ENCODE measurements around the gene TNFSF9.

DNA sequence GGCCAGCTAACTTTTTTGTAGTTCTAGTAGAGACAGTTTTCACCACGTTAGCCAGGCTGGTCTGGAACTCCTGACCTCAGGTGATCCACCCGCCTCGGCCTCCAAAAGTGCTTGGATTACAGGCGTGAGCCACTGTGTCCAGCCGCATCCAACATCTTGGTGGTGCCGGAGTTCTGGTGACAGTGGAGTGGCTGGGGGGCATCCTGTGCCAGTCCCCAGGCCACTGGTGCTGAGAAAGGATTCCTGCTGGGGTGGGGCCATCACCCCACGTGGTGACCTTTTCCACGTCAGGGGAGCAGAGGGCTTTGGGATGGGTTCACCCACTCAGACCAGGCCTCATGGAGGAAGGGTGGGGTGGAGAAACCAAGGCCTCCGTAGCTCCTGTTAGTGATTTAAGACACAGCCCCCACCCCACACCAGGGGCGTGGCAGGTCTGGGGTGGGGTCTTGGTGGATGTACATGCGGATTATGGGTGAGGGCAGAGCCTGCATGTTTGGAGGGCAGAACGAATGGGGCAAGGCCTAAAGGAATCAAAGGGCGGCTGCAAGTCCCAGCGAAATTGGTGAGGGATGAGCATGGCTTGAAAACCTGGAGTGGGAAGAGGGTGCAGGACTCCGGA, 15.8 kb upstream of the TNFSF9 start:
- TF ChIP-seq CTCF (IDR thresholded peaks at IDR 0.05) (no peak), RAD21 (conservative IDR thresholded peaks at IDR 0.05 in 1 of 2, IDR thresholded peaks at IDR 0.05 in 1 of 2) (no peak), HOXA7 (CRISPR knock-in tag; IDR thresholded peaks at IDR 0.05) (no peak), EP300 (IDR thresholded peaks at IDR 0.05) (no peak), ATOH8 (CRISPR knock-in tag; IDR thresholded peaks at IDR 0.05; ENCODE audit: low read depth) (no peak), POLR2A (IDR thresholded peaks at IDR 0.05; ENCODE audit: low read length) (no peak), MAFK (IDR thresholded peaks at IDR 0.05; ENCODE audit: partially characterized antibody) (no peak)
- TF ChIP-seq, protein P1, sequence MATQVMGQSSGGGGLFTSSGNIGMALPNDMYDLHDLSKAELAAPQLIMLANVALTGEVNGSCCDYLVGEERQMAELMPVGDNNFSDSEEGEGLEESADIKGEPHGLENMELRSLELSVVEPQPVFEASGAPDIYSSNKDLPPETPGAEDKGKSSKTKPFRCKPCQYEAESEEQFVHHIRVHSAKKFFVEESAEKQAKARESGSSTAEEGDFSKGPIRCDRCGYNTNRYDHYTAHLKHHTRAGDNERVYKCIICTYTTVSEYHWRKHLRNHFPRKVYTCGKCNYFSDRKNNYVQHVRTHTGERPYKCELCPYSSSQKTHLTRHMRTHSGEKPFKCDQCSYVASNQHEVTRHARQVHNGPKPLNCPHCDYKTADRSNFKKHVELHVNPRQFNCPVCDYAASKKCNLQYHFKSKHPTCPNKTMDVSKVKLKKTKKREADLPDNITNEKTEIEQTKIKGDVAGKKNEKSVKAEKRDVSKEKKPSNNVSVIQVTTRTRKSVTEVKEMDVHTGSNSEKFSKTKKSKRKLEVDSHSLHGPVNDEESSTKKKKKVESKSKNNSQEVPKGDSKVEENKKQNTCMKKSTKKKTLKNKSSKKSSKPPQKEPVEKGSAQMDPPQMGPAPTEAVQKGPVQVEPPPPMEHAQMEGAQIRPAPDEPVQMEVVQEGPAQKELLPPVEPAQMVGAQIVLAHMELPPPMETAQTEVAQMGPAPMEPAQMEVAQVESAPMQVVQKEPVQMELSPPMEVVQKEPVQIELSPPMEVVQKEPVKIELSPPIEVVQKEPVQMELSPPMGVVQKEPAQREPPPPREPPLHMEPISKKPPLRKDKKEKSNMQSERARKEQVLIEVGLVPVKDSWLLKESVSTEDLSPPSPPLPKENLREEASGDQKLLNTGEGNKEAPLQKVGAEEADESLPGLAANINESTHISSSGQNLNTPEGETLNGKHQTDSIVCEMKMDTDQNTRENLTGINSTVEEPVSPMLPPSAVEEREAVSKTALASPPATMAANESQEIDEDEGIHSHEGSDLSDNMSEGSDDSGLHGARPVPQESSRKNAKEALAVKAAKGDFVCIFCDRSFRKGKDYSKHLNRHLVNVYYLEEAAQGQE (IDR thresholded peaks at IDR 0.05), result no peak
